ENCODE measurements around the gene SAMD4B.

DNA sequence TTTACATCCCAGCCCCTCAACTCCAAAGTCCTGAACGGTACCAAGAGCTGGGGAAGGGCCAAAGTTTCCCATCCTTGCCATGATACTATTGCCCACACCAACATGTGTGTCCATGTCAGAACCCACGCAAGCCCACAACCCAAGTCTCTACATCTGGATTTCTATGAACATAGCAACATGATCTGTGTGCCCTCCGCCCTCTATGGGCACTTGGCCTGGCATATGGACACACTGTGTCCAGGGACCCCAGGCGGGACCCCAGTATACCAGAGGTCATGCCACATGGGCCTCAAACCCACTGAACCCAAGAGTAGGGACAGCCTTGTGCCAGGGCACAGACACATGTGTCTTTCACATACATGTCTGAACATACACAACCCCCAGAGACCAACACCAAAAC, 23.5 kb upstream of the SAMD4B start:
- TF ChIP-seq CTCF (IDR thresholded peaks at IDR 0.05) (no peak), POLR2A (IDR thresholded peaks at IDR 0.05) (no peak)

All from body of pancreas (tissue), 4 donors.